GM21619 (cell line): Measurements from ENCODE around the gene CSF1R.

Experiments used
- ATAC-seq: cut with Tn5 transposase; IDR thresholded peaks from one replicate; pipeline ENCODE4 v1.9.1; 2021; ENCODE audit not compliant: unreplicated experiment

The CSF1R gene

DNA sequence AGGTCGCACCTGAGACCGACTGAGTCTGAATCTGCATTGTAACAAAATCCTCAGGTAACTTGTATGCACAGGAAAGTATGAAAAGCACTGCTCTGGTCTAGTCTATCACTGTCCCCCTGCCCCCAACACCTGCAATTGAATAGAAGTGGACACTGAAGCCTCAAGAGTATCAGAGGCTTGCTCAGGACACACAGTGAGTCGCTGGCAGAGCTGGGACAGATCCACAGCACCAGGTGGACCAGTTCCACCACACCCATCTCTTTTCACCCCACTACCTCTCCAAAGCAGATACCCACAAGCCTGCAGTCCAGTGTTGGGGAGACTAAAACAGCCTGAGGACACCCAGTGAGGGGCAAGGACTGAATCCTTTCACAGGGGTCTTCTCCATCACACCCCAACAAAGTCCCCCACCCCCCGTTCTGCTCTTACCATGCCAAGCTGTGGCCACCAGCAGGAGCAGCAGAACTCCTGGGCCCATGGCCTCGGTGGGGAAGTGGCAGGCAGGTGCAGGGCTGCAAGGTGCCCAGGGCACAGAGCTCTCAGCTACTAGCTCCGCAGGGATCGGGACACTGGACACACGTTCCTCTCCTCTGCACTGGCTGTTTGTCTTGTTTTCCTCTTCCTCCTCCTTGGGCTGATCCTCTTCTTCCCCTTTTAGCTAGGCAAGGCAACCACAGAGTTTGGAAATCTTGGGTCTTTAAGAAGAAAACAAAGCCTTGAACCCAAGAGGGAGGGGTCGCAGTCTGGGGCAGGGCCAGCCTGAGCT lies at the start of gene CSF1R:
TSS of gene CSF1R (minus strand) at position 605 of the 766 bp plus-strand sequence. CDS start at position 478, 127 bp downstream.
- ATAC-seq, result no peak

DNA sequence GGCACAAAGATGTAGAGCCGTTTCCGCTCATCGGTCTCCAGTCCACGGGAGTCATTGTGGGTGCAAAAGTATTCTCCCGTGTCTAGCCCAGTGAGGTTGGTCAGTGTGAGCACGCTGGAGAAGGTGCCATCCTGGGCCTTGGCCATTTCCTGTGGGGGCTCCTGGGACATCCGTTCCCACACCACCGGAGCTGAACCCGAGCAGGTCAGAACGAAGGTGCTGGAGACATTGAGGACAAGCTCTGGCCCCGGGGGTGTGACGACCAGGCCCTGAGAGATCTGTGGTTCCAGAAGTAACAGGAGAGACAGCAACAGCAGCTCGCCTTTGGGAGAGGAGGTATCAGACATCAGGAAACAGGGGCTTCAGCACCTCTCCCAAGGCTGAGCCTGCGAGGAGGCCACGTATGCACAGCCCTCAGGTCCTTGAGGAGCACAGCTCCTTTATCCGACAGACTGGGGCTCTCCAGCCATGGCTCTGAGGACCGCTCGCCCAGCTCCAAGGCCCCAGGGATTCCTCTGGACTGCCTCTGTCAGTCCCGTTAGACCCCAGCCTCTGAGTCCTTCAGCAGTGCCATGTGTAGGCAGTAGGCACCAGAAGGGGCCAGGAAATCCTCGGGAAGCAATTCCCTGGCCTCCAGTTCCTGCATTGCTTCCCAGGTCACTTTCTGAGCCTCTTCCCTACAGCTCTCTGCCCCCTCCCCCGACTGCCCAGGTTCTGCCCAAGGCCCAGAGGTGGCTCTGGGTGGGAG lies 49.4 kb upstream of the CSF1R start:
- no peak for ATAC-seq

DNA sequence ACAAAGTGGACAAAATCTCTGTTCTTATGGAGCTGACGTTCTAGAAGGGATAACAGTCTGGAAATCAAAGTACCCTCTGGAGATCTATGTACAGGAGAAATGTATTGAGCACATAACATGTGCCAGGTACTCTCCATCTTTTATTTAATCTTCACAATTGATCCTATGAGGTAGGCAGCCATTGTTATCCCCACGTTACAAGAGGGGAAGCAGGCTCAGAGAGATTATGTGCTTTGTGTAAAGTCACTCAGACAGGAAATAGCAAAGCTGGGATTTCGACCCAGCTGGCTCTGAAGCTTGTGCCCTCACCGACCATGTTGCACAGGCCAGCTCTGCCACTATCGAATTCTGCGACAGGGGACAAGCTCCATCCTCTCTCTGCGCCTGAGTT lies 47.8 kb upstream of the CSF1R start:
- ATAC-seq, result no peak

DNA sequence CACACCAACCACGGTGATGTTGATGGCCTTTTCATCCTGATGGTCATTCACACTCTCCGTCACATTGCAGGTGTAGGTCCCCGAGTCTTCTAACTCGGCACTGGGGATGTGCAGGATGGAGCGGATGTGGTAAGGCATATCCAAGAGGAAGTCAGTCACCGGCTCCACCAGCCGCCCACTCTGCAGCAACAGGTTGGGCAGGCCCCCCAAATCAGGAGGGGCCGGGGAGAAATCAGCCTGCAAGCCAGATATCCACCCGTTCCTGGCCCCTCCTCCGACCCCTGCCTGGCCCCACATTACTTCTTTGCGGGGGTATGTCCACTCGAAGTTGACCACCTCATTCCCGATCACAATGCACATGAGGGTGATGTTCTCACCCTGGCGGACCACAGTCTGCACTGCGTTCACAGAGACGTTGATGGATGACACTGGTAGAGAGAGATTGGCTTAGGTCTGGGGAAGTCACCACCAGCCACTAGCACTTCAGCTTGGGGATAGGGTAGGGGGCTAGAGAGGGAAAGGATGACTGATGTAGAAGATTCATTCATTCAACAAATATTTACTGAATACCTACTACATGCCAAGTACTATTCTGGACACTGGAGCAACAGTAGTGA lies 47.3 kb upstream of the CSF1R start:
- no peak for ATAC-seq

DNA sequence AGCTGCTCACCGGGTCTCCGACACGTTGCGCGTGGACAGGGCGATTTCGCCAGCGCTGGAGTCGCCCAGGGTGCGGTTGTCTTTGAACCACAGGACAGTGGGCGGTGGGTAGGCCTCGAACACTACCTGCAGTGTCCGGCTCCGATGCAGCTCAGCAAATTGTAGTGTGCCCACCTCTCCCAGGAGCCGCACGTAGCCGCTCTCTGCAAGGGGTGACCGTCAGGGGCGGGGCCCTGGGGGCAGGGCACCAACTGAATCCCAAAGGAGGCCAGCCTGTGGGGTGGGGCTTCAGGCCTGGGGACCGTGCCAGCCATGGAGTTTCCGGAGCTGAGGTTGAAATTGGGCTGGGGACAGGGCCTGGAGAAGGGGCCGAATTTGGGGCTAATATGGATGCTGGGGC lies 46.4 kb upstream of the CSF1R start:
- ATAC-seq, result no peak

DNA sequence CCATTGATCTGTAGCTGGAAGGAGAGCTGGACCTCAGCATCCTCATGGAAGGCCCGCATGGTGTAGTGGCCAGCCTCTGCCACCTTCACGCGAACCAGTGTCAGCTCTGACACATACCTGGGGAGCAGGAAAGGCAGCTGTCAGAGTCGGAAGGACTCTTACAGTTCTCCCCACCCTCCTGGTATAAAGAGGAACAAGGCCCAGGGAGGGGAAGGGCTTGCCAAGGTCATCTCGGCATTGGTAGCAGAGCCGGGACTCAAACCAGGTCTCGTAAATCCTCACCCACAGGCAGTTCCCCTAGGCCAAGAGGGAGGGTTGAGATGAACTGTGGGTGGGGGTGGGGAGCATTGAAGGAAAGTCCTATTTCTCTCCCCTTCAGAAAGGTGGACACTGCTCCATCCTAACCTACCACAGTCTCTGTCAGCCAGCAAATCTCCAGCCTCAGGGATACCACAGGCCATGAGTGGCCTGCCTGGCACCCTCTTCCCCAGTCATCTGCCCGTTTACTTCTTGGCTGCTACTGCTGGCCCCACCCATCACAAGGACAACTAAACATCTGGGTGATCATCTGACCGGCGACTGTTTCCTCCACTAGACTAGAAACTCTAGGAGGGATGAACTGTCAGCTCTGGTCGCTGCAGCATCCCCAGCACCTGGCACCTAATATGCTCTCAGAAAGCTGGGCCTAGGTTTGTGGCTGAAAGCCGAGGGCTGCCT lies 45.8 kb upstream of the CSF1R start:
- no peak for ATAC-seq

DNA sequence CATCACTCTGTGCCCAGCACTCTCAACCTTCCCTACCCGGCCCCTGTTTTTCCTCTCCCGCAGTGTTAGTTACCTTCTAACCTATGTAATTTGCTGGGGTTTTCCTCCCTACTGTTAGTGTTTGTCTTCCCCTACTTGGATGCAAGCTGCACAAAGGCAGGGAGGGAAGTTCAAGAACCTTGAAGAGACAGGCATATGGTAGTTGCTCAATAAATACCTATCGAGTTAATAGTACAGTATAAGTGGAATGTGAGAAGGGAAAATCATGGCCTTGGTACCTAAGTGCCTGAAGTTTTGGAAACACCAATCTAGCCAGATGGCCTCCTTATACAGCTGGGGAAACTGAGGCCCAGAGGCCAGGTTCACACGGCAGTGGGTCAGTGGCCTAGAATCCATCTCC lies 45.1 kb upstream of the CSF1R start:
- ATAC-seq, result no peak

DNA sequence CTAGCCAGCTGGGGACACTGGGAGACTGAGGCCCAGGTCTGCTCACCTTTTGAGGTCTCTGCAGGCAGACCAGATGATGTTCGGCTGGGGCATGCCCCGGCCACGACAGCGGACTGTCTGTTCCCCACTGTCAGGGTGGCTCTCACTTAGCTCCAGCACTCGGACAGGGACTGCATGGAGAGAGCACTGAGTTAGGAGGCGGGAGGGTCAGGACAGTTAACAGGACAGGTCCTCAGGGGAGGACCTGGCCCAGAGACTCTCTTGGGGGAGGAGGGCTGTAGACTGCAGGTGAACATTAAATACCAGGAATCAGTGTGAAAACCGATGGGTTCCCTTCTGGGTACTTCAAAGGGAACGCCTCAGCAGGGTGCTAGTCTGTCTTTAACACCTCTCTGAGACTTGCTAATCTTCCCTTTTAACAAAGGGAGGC lies 44.2 kb upstream of the CSF1R start:
- no peak for ATAC-seq

DNA sequence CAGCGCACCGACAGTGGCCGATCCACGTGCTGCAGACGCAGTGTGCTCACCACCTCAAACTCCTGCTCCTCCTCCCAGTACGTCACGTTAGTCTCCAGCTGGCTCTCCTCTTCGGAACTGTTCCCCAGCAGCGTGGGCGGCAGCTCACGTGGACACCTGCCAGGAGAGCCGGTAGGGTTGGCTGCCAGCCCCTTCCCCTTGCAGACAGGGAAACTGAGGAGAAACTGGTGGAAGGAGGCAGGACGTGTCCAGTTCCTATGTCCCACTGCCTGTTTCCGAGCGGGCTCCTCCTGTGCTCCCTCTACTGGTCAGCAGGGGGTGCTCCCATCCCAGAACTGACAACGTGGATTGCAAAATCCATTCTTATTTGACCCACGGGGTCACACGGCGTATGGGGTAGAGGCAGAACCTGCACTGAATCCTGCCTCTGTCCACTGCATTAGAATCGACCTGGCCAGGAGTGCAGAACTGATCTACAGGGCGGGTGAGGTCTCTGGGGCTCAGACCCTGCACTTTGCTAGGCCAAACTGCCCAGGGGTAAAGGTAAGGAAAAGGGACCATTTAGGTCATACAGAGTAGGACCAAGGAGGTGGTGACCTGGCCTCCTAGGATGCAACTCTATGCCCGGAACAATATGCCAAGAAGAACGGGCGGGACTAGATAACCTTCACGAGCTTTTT lies 43.6 kb upstream of the CSF1R start:
- ATAC-seq, result peak; percentile 55

DNA sequence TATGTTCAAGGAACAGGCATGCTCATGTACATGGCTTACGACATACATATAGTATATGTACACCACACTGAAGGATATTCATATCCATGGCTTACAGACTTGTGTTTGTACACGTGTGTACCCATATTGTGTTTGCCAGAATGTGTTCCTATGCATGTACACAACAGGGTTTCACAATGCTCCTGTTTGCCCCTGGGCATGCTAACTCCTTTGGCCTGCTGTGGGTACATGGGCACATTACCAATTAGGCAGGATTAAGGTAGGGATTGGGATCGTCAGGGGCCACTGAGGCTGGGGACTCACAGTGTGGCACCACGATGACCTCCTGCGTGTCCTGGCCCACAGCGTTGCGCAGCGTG lies 43.1 kb upstream of the CSF1R start:
- ATAC-seq, result no peak

DNA sequence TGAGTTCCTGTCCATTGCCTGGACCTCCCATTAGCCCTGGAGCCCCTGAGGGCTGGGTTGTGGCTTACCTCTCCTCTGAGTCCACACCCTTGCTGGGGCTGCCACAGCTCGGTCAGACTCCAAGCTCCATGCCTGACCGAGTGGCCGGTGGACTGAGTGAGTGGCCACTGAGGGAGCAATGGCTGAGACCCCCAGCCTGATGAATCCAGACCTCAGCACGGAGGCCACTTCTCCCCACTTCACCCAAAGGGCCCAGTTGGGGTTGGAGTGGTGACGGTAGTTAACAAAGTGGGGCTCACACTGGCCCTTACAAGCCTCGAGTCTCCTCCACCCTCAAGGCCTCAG lies 40.5 kb upstream of the CSF1R start:
- no peak for ATAC-seq

DNA sequence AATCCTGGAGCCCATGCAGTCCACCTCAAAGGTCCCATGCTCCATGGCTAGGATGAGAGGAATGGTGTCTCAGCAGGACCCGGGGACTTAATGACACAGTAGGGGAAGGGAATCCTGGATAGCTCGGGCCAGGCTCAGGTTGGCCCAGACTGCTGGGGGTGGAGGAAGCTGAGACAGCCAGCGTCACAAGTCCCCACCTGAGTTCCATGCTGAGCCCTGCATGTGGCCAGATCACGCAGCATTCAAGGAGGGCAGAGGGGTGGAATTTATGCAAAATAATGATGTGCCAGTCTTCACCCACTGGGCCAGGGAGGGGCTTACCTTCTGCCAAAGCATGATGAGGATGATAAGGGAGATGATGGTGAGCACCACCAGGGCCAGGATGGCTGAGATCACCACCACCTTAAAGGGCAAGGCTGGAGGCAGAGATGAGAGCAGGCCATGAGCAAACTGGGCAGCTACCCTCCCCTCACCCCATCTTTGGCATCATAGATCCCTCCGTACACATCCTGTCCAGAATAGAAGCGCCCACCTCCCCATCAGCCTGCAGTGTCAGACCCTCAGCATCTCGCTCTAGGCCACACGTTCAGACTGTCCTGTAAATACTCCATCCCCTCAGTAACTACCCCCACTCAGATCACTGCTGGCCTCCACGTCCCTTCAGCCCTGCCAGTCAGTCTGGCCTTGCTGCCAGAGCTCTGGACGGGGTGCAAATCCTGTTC lies 40.0 kb upstream of the CSF1R start:
- ATAC-seq, result no peak

DNA sequence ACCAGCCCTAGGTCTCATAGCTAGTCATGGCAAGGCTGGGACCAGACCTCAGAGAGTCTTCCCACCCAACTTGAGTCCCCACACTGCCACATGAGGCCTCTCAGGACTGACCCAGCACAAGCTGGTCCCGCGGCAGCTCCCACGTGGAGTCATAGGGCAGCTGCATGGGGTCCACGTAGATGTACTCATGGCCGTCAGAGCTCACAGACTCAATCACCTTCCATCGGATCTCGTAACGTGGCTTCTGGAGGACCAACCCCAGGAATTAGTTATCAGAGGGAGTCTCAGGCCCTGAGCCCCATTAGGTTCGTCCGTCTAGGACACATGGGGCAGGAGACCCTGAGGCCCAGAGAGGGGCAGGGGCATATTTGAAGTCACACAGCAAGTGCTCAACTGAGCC lies 39.0 kb upstream of the CSF1R start:
- no peak for ATAC-seq

DNA sequence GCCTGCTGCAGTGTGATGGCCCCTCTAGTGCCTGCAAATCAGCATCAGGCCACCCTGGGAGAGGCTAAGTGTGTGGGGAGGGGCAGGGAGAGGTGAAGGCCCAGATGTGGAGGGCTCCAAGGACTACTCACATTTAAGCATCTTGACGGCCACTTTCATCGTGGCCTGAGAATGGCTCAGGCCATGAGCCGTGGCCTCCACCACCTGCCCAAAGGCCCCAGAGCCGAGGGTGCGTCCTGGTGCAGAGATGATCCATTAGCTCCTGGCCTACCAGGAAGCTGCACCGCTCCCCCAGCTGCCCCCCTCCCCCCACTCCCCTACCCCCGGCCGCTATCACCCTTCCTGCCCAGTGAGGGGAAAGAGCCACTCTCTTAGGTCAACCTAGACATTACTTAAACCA lies 38.2 kb upstream of the CSF1R start:
- ATAC-seq, result no peak

DNA sequence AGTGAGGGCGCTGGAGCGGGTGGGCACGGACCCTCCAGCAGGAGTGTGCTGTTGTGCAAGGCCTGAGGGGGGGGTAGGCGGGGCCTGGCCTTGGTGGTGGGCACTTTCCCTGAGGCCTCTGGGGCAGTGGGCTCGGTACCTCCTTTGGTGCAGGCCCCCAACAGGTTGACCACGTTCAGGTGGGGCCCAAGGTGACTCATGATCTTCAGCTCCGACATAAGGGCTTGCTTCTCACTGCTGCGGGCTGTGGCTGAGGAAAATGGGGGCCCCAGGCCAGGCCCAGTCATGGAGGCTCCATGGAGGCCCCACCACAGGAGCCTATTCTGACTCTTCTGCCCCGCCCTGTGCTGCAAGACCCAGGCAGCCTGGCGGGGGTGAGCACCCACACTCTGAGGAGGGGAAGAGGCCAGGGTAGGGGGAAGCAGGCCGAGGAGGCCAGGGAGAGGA lies 37.8 kb upstream of the CSF1R start:
- ATAC-seq, result no peak

DNA sequence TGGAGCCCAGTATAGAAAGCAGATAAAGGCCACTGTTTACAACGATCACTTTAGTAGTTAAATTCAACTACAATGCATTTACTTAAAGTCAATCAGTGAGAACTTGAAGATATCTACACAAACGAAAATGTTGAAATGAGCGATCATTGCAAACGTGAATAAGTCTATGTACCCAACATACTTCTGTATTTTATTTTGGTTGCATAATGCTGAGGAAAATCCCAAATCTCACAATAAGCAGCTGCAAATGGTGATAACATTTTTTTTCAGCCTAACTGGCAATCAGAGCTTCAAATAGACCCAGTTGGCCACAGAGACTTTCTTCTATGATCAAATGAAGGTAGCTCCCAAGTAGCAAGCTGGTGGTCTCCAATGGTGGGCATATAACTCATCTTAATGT lies 37.2 kb upstream of the CSF1R start:
- ATAC-seq, result no peak

DNA sequence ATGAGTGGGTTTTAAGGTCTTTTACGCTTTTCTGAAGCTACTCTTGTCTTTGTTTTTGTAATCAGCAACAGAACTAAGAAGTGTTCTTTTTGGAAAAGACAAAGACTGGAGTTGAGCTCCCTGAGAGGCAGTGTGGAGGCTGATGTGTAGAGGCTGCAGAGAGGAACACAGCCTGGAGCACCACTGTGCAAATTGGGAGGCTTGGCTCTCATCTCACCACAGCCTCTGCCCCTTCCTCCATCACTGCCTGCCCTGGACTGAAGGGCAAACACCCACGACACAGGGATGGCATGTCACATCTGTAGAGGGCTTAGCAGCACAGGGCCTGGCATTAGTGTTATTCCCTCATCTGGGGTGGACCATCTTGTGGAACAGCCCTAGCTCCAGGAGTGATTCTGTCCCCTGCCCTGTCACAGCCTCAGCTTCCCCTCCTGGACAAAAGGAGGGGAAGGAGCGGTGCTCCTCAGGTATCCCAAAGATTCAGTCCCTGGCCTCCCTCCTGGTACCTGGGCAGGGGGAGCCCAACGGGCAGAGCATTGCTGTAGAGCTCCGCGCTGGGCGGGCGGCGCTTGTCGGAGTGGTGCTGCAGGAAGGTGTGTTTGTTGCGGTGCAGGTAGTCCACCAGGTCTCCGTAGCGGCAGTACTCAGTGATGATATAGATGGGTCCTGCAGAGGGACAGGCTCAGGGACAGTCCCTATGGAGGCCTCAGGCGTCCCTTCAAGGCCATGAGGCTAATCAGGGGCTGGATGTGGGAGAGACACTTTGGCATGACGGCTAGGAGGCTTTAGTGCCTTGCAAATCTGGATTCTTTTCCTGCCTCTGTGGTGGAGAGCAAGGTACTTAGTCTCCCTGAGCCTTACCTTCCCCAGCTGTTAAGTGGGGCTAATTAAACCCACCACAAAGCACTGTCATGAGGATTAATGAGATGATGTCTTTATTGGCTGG lies 36.5 kb upstream of the CSF1R start:
- no peak for ATAC-seq

DNA sequence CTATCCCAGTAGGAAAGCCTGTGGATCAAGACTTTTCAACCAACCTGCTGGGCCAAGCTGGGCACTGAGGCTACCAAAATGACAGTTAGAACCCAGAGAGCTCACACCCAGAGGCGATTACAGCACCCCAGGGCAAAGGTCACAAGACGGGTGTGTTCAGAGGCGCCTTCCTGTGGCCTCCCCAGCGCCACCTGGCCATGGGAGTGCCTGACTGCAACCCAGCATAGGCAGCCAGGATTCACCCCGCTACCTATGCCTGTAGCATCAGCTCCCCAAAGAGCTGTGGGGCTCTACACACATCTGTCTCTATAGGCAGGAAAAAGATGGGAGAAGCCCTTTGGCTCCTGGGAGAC lies 35.8 kb upstream of the CSF1R start:
- ATAC-seq, result peak; percentile 59

DNA sequence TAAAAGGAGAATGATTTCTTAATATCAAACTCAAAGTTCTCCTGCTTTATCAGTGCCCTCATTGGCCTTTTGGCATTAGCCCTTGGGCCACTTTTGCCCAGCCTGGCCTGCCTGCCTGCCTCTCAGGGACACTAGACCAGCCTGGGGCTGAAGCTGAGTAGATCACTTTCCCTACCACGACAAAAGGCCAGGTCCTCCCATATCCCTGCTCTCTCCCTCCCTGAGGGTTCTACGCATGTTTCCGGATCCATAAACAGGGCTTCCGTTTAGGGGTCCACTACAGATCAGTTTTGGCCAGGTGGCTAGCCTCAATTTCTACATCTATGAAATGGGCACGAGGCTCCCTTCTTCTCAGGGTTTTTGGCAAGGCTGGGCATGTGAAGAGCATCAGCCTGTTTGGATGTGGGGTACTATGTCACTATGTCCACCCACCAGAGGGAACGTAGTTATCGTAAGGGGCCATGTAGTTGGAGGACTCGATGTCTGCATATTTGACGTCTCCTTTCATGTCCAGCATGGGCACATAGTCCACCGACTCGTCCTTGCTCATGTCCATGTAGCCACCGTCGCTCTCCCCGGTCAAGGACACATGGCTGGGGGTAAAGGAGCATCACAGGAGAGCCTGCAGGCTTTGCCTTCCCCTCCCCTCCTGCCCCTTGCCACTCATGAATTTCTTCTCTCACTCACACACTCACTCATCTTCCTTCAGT lies 35.2 kb upstream of the CSF1R start:
- ATAC-seq, result no peak
